Panc1 (cell line): ENCODE results near the gene TUB.

Experiments used
- CTCF ChIP-seq: fragments of 450-650 bp; IDR thresholded peaks from 2 replicates; pipeline ENCODE4 v1.5.1; 2017; ENCODE audit warnings: mild to moderate bottlenecking
- POLR2AphosphoS5 ChIP-seq: IDR thresholded peaks from 2 replicates; pipeline ENCODE4 v1.6.1; 2012; ENCODE audit warnings: mild to moderate bottlenecking, low read depth, low read length, moderate library complexity
- REST ChIP-seq, 2 experiments: IDR thresholded peaks; 2 replicates each; pipeline ENCODE4 v1.6.1; 2011 to 2012; ENCODE audit warnings: low read depth in 2 of 2, control low read depth in 1 of 2, low read length in 1 of 2, mild to moderate bottlenecking in 1 of 2, moderate library complexity in 1 of 2; ENCODE audit not compliant: insufficient read depth in 1 of 2
- SIN3A ChIP-seq: IDR thresholded peaks from 2 replicates; pipeline ENCODE4 v1.6.1; 2012; ENCODE audit warnings: low read depth, mild to moderate bottlenecking, low read length, moderate library complexity, borderline replicate concordance; ENCODE audit not compliant: insufficient read depth
- TCF7L2 ChIP-seq: IDR thresholded peaks from 2 replicates; pipeline ENCODE4 v1.6.1; 2011; ENCODE audit warnings: mild to moderate bottlenecking, low read depth, low read length, inconsistent platforms

- TF ChIP-seq CTCF: no peak
- no peak for TF ChIP-seq SIN3A
- no peak for TF ChIP-seq POLR2AphosphoS5
- TF ChIP-seq REST (IDR thresholded peaks at IDR 0.05; ENCODE audit: insufficient read depth in 1 of 2, low read depth in 2 of 2, low read length in 1 of 2): no peak
- TF ChIP-seq TCF7L2: no peak
These were observed 29.4 kb downstream of the TUB start for GRCh38 chr11:8110396-8110795.
